Osteoblast (primary cell): ENCODE measurements around the gene COBL. TPM values are rescaled to one million over a fixed set of nuclear protein-coding genes. Genes with fewer than 3 reads are reported as not detected.

Source experiments
- DNase-seq: peaks from one replicate; pipeline ENCODE4 v3.0.0; 2011; ENCODE audit warnings: low spot score, mixed read lengths; ENCODE audit not compliant: insufficient read length; ENCODE audit errors: missing footprints
- H2AFZ ChIP-seq: 2 replicates; pipeline ENCODE4 v1.6.0; 2011; ENCODE audit warnings: mild to moderate bottlenecking, low read length
- H3K27ac ChIP-seq: 2 replicates; pipeline ENCODE4 v1.5.1; 2011; ENCODE audit warnings: mild to moderate bottlenecking, low read depth, low read length, moderate library complexity
- H3K27me3 ChIP-seq: 2 replicates; pipeline ENCODE4 v1.6.0; 2012; ENCODE audit warnings: mild to moderate bottlenecking, control low read depth, inconsistent platforms, low read length, moderate library complexity; ENCODE audit not compliant: insufficient read depth
- H3K36me3 ChIP-seq: 2 replicates; pipeline ENCODE4 v1.5.1; 2011; ENCODE audit warnings: mild to moderate bottlenecking, low read length, control low read depth, moderate library complexity; ENCODE audit not compliant: insufficient read depth
- H3K4me1 ChIP-seq: 2 replicates; pipeline ENCODE4 v1.5.1; 2011; ENCODE audit warnings: mild to moderate bottlenecking, low read length, control low read depth, moderate library complexity; ENCODE audit not compliant: insufficient read depth
- H3K4me2 ChIP-seq: 2 replicates; pipeline ENCODE4 v1.6.0; 2011; ENCODE audit warnings: mild to moderate bottlenecking, low read length; ENCODE audit not compliant: insufficient read depth
- H3K4me3 ChIP-seq: fragments of 200-600 bp; sonication (generic); 3 replicates; pipeline ENCODE4 v1.5.1; 2012; ENCODE audit warnings: mild to moderate bottlenecking, low read length, inconsistent platforms; ENCODE audit not compliant: insufficient read depth
- H3K79me2 ChIP-seq: 2 replicates; pipeline ENCODE4 v1.6.0; 2012; ENCODE audit warnings: mild to moderate bottlenecking, low read length, control low read depth, inconsistent platforms; ENCODE audit not compliant: insufficient read depth
- H3K9me3 ChIP-seq: 2 replicates; pipeline ENCODE4 v1.5.1; 2011; ENCODE audit warnings: low read depth, low read length, control low read depth
- H4K20me1 ChIP-seq: 2 replicates; pipeline ENCODE4 v1.6.0; 2012; ENCODE audit warnings: mild to moderate bottlenecking, low read length, control low read depth; ENCODE audit not compliant: insufficient read depth
- total RNA-seq: library from RNA; depleted of rRNA; stranded (reverse); fragments of >200 nt; gene quantifications from 2 replicates; pipeline ENCODE4 v1.2.3, GENCODE V29; 2012
- TF ChIP-seq, protein P1 (sequence below): IDR thresholded peaks from 2 replicates; pipeline ENCODE4 v1.5.1; 2011; ENCODE audit warnings: mild to moderate bottlenecking, low read depth, low read length, moderate library complexity; ENCODE audit errors: extremely low read depth

The COBL gene
- total RNA-seq, 1 donor = under 0.01 TPM

GRCh38 chr7:51068401-51068800, 248.2 kb downstream of the COBL start:
- no peak overlapping the region for H3K4me3 ChIP-seq
- H3K27ac ChIP-seq = no peak overlapping the region
- no peaks in the 10 kb centered on the region for H3K9me3 ChIP-seq
- TF ChIP-seq, protein P1, sequence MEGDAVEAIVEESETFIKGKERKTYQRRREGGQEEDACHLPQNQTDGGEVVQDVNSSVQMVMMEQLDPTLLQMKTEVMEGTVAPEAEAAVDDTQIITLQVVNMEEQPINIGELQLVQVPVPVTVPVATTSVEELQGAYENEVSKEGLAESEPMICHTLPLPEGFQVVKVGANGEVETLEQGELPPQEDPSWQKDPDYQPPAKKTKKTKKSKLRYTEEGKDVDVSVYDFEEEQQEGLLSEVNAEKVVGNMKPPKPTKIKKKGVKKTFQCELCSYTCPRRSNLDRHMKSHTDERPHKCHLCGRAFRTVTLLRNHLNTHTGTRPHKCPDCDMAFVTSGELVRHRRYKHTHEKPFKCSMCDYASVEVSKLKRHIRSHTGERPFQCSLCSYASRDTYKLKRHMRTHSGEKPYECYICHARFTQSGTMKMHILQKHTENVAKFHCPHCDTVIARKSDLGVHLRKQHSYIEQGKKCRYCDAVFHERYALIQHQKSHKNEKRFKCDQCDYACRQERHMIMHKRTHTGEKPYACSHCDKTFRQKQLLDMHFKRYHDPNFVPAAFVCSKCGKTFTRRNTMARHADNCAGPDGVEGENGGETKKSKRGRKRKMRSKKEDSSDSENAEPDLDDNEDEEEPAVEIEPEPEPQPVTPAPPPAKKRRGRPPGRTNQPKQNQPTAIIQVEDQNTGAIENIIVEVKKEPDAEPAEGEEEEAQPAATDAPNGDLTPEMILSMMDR = no peak
- no peaks in the 10 kb centered on the region for H4K20me1 ChIP-seq
- no peaks in the 10 kb centered on the region for H3K27me3 ChIP-seq
- no peak for DNase-seq
- no peak overlapping the region for H3K4me2 ChIP-seq
- H3K36me3 ChIP-seq = no peaks in the 10 kb centered on the region
- no peak overlapping the region for H2AFZ ChIP-seq
- H3K4me1 ChIP-seq = no peaks in the 10 kb centered on the region
- no peaks in the 10 kb centered on the region for H3K79me2 ChIP-seq

- H3K4me1 ChIP-seq = no peaks in the 10 kb centered on the region
- peak overlapping the region; percentile 55 for H3K4me3 ChIP-seq
- H4K20me1 ChIP-seq = no peaks in the 10 kb centered on the region
- no peak overlapping the region for H3K27ac ChIP-seq
- no peaks in the 10 kb centered on the region for H3K79me2 ChIP-seq
- TF ChIP-seq, protein P1 = peak; percentile 90
- H3K27me3 ChIP-seq = no peaks in the 10 kb centered on the region
- DNase-seq = peak; percentile 92
- peak overlapping the region; percentile 67 for H3K4me2 ChIP-seq
- no peaks in the 10 kb centered on the region for H3K36me3 ChIP-seq
- H3K9me3 ChIP-seq = no peaks in the 10 kb centered on the region
- peak overlapping the region; percentile 81 for H2AFZ ChIP-seq
Measured at GRCh38 chr7:51067757-51068156, 248.9 kb downstream of the COBL start.

GRCh38 chr7:51067258-51067657, 249.4 kb downstream of the COBL start:
- no peak for DNase-seq
- no peaks in the 10 kb centered on the region for H3K79me2 ChIP-seq
- no peaks in the 10 kb centered on the region for H3K4me1 ChIP-seq
- no peak overlapping the region for H3K4me2 ChIP-seq
- H3K36me3 ChIP-seq = no peaks in the 10 kb centered on the region
- no peak overlapping the region for H2AFZ ChIP-seq
- no peaks in the 10 kb centered on the region for H4K20me1 ChIP-seq
- H3K27ac ChIP-seq = no peak overlapping the region
- TF ChIP-seq, protein P1 = no peak
- H3K27me3 ChIP-seq = no peaks in the 10 kb centered on the region
- no peak overlapping the region for H3K4me3 ChIP-seq
- no peaks in the 10 kb centered on the region for H3K9me3 ChIP-seq

GRCh38 chr7:51066405-51066882, 250.2 kb downstream of the COBL start:
- H3K27ac ChIP-seq = no peak overlapping the region
- no peak for DNase-seq
- no peaks in the 10 kb centered on the region for H3K27me3 ChIP-seq
- no peaks in the 10 kb centered on the region for H3K9me3 ChIP-seq
- no peak overlapping the region for H2AFZ ChIP-seq
- no peaks in the 10 kb centered on the region for H3K36me3 ChIP-seq
- H3K4me2 ChIP-seq = no peak overlapping the region
- no peak overlapping the region for H3K4me3 ChIP-seq
- H3K4me1 ChIP-seq = no peaks in the 10 kb centered on the region
- TF ChIP-seq, protein P1 = no peak
- H4K20me1 ChIP-seq = no peaks in the 10 kb centered on the region
- no peaks in the 10 kb centered on the region for H3K79me2 ChIP-seq
